Neural progenitor cell (in vitro differentiated cells): ENCODE data around the gene COL20A1.

Source experiments
- EZH2 ChIP-seq: fragments of 200-600 bp; sonication (generic); IDR thresholded peaks from 2 replicates; pipeline ENCODE4 v1.6.1; 2017; ENCODE audit warnings: antibody characterized with exemption, mild to moderate bottlenecking, moderate library complexity
- TF ChIP-seq, protein P1 (sequence below): fragments of 200-600 bp; sonication (generic); IDR thresholded peaks from 2 replicates; pipeline ENCODE4 v1.5.1; 2017; ENCODE audit warnings: antibody characterized with exemption, mild to moderate bottlenecking

DNA sequence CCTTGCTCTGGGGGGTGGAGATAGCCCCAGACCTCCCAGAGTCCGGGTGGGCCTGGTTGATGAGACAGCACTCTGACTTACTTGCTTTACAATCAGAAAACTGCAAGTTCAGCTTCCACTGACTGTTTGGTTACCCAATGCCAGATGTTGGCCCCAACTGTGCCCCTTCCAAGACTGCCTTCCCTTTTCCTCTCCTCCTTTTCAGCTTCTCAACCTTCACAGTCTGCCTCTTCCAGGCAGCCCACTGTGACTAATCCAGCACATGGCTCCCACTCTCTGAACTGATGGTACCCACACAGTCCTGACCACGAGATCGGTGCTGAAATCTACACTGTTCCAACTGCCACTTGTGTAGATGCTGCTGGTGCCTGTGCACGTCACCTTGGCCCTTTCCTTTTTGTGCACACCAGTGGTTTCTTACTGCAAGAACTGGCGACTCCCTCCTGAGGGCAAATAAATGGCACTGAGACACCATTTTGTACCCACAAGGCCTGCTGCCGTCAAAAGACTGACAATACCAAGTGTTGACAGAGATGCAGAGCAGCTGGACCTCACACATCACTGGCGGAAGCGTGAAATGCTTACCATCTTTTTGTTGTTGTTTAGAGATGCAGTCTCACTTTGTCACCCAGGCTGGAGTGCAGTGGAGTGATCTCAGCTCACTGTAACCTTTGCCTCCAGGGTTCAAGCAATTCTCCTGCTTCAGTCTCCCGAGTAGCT, 22.2 kb upstream of the COL20A1 start:
- TF ChIP-seq, protein P1, sequence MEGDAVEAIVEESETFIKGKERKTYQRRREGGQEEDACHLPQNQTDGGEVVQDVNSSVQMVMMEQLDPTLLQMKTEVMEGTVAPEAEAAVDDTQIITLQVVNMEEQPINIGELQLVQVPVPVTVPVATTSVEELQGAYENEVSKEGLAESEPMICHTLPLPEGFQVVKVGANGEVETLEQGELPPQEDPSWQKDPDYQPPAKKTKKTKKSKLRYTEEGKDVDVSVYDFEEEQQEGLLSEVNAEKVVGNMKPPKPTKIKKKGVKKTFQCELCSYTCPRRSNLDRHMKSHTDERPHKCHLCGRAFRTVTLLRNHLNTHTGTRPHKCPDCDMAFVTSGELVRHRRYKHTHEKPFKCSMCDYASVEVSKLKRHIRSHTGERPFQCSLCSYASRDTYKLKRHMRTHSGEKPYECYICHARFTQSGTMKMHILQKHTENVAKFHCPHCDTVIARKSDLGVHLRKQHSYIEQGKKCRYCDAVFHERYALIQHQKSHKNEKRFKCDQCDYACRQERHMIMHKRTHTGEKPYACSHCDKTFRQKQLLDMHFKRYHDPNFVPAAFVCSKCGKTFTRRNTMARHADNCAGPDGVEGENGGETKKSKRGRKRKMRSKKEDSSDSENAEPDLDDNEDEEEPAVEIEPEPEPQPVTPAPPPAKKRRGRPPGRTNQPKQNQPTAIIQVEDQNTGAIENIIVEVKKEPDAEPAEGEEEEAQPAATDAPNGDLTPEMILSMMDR = no peak
- no peak for TF ChIP-seq EZH2
